ENCODE measurements around the gene IGFBPL1. TPM values are rescaled to one million over a fixed set of nuclear protein-coding genes. Genes with fewer than 3 reads are reported as not detected.

Gene IGFBPL1
- total and polyA plus RNA-seq, 2 donors (not counting 1 experiment from before 2014, with no cell fraction given): not detected

GRCh38 chr9:38357350-38358114, 66.7 kb downstream of the IGFBPL1 start:
- Histone ChIP-seq H3K79me2 (ENCODE audit: control insufficient read depth, insufficient read depth, low read length) (no peaks in the 10 kb centered on the region), H2AFZ (ENCODE audit: insufficient read depth, low read depth, low read length, poor library complexity, severe bottlenecking) (no peak overlapping the region), H3K4me1 (ENCODE audit: control insufficient read depth in 2 of 2, insufficient read depth in 2 of 2, low read length in 2 of 2) (no peaks in the 10 kb centered on the region), H3K27me3 (replicated peaks in 1 of 4; ENCODE audit: control extremely low read depth in 1 of 4, control insufficient read depth in 3 of 4, insufficient read depth in 4 of 4, low read length in 3 of 4) (no peaks in the 10 kb centered on the region), H3K9me3 (ENCODE audit: control extremely low read depth in 1 of 3, control insufficient read depth in 2 of 3, insufficient read depth in 1 of 3, low read length in 2 of 3) (no peaks in the 10 kb centered on the region), H3K36me3 (replicated peaks in 1 of 2; ENCODE audit: control extremely low read depth in 1 of 2, control insufficient read depth in 1 of 2, extremely low read depth in 1 of 2, insufficient read depth in 2 of 2, low read length in 1 of 2) (no peaks in the 10 kb centered on the region), H3K9ac (ENCODE audit: low read length) (no peak overlapping the region), H3K4me3 (ENCODE audit: control extremely low read depth in 1 of 5, extremely low read depth in 1 of 5, insufficient read depth in 1 of 5, low read depth in 2 of 5, low read length in 4 of 5) (no peak overlapping the region), H4K20me1 (ENCODE audit: control insufficient read depth, insufficient read depth, low read length, poor library complexity, severe bottlenecking) (no peaks in the 10 kb centered on the region), H3K27ac (ENCODE audit: low read length in 2 of 2) (no peak overlapping the region), H3K4me2 (replicated peaks; ENCODE audit: low read depth, low read length, poor library complexity, severe bottlenecking) (no peak overlapping the region)
- intact Hi-C loops (cut with micrococcal nuclease): no loop called here
- DNase-seq (no peak), ATAC-seq (ENCODE audit: low read depth) (no peak)
- Mint-ChIP-seq H3K4me3 (no peak overlapping the region), H3K27ac (no peak overlapping the region), H3K9me3 (ENCODE audit: insufficient read depth) (no peaks in the 10 kb centered on the region), H3K4me1 (no peaks in the 10 kb centered on the region), H3K27me3 (no peaks in the 10 kb centered on the region)
- WGBS (ENCODE audit: insufficient coverage): 49% methylated on average over 3 of the region's 5 CpGs
- ChIA-PET POLR2A (no interaction called here), CTCF (no interaction called here)
- no peak for TF ChIP-seq EZH2 (IDR thresholded peaks at IDR 0.05; ENCODE audit: borderline replicate concordance, insufficient read depth, low read depth, low read length, poor library complexity, severe bottlenecking)
- no peak for TF ChIP-seq CTCF (IDR thresholded peaks at IDR 0.05)

DNA sequence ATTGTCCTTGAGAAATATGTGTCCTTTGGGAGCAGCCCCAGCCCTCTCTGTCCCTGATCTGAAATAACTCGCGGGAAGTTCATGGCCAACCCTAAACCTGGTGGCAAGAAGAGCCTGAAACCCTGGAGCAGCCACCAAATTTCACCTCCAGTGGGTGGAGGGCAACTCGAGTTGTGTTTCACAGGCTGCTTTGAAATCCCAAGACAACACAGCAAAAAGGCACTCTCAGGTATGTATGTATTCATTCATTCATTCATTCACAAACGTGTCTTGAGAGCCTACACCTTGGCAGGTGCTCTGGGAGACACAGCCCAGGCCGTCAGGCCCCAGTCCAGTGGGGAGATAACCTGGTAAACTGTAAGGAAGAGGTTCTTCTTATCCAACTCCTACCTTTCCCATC, 67.4 kb downstream of the IGFBPL1 start:
- no peak for TF ChIP-seq EZH2 (IDR thresholded peaks at IDR 0.05; ENCODE audit: borderline replicate concordance, insufficient read depth, low read depth, low read length, poor library complexity, severe bottlenecking)
- no peak for TF ChIP-seq CTCF (IDR thresholded peaks at IDR 0.05)
- no CpG with 5 or more reads among the region's 5 CpGs for WGBS (ENCODE audit: insufficient coverage)
- H3K4me2 ChIP-seq (replicated peaks; ENCODE audit: low read depth, low read length, poor library complexity, severe bottlenecking): no peak overlapping the region
- H3K79me2 ChIP-seq (ENCODE audit: control insufficient read depth, insufficient read depth, low read length): no peaks in the 10 kb centered on the region
- DNase-seq (no peak), ATAC-seq (ENCODE audit: low read depth) (no peak)
- H3K9ac ChIP-seq (ENCODE audit: low read length): no peak overlapping the region
- intact Hi-C loops (cut with micrococcal nuclease): no loop called here
- no peaks in the 10 kb centered on the region for H3K36me3 ChIP-seq (replicated peaks in 1 of 2; ENCODE audit: control extremely low read depth in 1 of 2, control insufficient read depth in 1 of 2, extremely low read depth in 1 of 2, insufficient read depth in 2 of 2, low read length in 1 of 2)
- H3K4me3 ChIP-seq (ENCODE audit: control extremely low read depth in 1 of 5, extremely low read depth in 1 of 5, insufficient read depth in 1 of 5, low read depth in 2 of 5, low read length in 4 of 5): no peak overlapping the region
- H3K9me3 ChIP-seq (ENCODE audit: control extremely low read depth in 1 of 3, control insufficient read depth in 2 of 3, insufficient read depth in 1 of 3, low read length in 2 of 3): peaks cover 0 to 1% (median 0%) of the 10 kb centered on the region in 3 donors
- no peaks in the 10 kb centered on the region for H3K4me1 Mint-ChIP-seq
- ChIA-PET POLR2A (no interaction called here), CTCF (no interaction called here)
- H3K4me1 ChIP-seq (ENCODE audit: control insufficient read depth in 2 of 2, insufficient read depth in 2 of 2, low read length in 2 of 2): no peaks in the 10 kb centered on the region
- no peak overlapping the region for H3K27ac ChIP-seq (ENCODE audit: low read length in 2 of 2)
- H3K27me3 ChIP-seq (replicated peaks in 1 of 4; ENCODE audit: control extremely low read depth in 1 of 4, control insufficient read depth in 3 of 4, insufficient read depth in 4 of 4, low read length in 3 of 4): peaks cover 0 to 3% (median 0%) of the 10 kb centered on the region in 4 experiments
- H3K4me3 Mint-ChIP-seq: no peak overlapping the region
- H3K9me3 Mint-ChIP-seq (ENCODE audit: insufficient read depth): no peaks in the 10 kb centered on the region
- H3K27ac Mint-ChIP-seq: no peak overlapping the region
- no peak overlapping the region for H2AFZ ChIP-seq (ENCODE audit: insufficient read depth, low read depth, low read length, poor library complexity, severe bottlenecking)
- H4K20me1 ChIP-seq (ENCODE audit: control insufficient read depth, insufficient read depth, low read length, poor library complexity, severe bottlenecking): no peaks in the 10 kb centered on the region
- no peaks in the 10 kb centered on the region for H3K27me3 Mint-ChIP-seq

Measured in B cell (primary cell).